Retina (tissue), 1 donor: ENCODE data around the gene DTX3L.

Source experiments
- DNase-seq: peaks from one replicate; pipeline ENCODE4 v3.0.0-alpha.2; 2016

The DTX3L gene

DNA sequence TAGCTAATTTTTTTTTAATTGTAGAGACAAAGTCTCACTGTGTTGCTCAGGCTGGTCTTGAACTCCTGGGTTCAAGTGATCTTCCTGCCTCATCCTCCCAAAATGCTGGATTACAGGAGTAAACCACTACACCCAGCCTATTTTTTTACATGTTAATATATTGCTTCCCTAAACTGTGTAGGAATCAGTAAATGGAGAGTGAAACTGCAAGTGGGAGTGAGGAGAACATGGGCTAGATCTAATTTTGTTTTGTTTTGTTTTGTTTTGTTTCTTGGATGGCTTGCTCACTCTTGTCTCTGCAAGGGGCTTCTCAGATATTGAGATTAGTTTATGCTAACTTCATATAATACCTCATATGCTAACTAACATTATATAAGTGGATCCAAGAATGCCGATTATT lies 44.8 kb downstream of the DTX3L start:
- no peak for DNase-seq

- DNase-seq = no peak
Measured at GRCh38 chr3:122609798-122610559, 45.8 kb downstream of the DTX3L start.

GRCh38 chr3:122612696-122613095 lies 48.6 kb downstream of the DTX3L start:
- no peak for DNase-seq

GRCh38 chr3:122615303-122615702 lies 51.2 kb downstream of the DTX3L start:
- DNase-seq = no peak

DNA sequence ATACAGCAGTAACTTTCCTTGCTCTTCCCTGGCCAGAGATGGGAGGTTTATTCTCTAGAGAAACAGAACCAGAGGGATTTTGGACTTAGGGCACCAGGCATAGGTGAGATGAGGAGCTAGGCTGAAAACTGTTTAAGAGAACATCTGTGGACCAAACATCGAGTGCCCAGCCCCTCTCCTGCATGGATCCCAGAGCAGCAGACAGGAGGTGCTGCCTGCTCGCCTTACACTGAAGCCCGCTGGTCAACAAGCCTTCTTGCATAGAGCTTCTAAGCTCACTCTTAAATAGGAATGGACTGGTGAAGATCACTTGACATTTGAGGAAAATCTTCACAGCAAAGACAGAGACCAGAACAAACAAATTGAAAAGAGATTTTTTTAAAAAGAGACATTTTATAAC lies 54.5 kb downstream of the DTX3L start:
- DNase-seq = no peak

- no peak for DNase-seq
Measured at GRCh38 chr3:122619040-122619439, 54.9 kb downstream of the DTX3L start.

DNA sequence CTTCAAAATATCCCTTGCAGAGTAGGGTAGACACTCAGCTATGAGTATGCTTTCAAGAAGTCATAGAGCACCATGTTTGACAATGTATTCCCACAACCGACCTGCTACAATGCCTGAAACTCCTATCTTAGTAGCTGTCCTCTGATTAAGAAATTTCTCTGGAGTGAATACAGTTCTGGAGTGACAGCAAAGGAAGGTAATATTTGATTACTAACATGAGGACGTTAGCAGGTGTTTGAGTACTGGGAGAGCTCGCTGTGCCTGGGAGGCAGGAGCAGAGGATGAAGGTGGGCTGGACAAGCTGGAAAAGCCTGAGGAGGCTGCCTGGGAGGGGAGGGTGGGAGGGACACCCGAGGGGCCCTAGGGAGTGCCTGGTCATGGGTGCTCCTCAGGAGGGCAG lies 56.3 kb downstream of the DTX3L start:
- no peak for DNase-seq

DNA sequence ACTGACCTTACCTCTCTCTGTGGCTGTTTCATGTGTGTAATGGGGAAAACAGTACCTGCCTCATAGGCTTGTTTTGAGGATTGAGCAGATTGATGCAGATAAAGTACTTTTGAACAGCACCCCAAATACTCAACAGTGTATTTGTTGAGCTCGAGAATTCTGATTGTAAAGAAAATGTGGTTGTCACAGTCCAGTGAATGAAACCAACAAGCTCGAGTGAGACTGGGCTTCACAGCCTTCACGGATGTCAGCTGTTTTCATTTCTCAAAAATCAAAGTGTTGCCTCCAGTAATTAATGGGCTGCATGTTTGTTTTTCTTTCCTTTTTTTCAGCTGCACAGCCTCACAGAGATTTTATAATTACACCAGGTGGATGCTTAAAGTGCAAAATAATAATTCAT lies 57.0 kb downstream of the DTX3L start:
- DNase-seq = no peak

DNA sequence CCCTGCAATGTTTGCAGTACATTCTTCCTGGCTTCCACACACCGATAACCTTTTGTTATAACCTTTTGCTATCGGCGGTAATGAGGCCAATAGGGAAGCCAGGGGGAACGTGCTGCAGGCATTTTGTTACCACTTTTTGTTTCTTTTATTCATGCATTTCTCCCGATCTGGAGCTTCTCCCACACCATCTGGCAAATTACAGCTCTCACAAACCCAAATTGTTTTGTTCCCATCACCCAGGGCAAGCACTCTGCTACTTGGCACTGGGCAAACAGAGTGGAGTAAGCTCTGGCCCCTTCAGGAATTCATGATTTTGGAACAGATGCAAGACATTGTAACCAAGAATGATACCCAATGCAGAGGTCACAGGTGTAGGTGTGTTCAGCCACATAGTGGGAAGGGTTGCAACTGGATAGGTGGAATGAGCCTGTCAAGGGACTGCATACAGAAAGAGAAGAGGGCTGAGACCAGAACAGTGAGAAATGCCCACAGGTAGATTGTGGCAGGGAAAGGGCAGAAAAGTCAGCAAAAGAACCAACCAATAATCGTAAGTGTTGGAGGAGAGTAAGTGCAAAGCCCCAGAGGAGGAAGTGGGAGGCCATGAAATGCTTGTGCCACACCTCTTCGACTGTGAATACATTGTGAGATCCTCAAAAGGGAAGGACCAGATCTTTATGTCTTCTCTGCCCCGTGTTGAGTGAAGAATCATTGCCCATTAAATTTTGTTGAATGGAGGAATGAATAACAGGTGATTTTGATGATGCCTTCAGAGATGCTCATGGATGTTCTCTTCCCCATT lies 59.1 kb downstream of the DTX3L start:
- no peak for DNase-seq
